B cell (primary cell): Measurements from ENCODE around the gene HOGA1. TPM values are rescaled to one million over a fixed set of nuclear protein-coding genes. Genes with fewer than 3 reads are reported as not detected.

Experiments
- ATAC-seq: fragments of 200-7000 bp; cut with Tn5 transposase; one replicate; pipeline ENCODE4 v1.10.0; 2021; ENCODE audit warnings: low read depth, mild to moderate bottlenecking, moderate number of reproducible peaks, moderate library complexity
- CTCF ChIA-PET: fragments of 350-600 bp; sonication (Branson Sonifier 250); formaldehyde crosslinking; loops from one replicate; lab custom pipeline; 2021; ENCODE audit warnings: antibody characterized with exemption, inconsistent platforms; lab: Charles Lee
- POLR2A ChIA-PET: fragments of 350-600 bp; sonication (Branson Sonifier 250); formaldehyde crosslinking; loops from one replicate; lab custom pipeline; 2021; ENCODE audit warnings: antibody characterized with exemption; lab: Charles Lee
- DNase-seq: peaks from one replicate; pipeline ENCODE4 v3.0.0; 2013
- H2AFZ ChIP-seq: 2 replicates; pipeline ENCODE4 v1.6.1; 2012; ENCODE audit warnings: mild to moderate bottlenecking, low read depth, low read length; ENCODE audit not compliant: insufficient read depth, poor library complexity, severe bottlenecking
- H3K27ac ChIP-seq, 2 donors: 1 replicate in 1 of 2; 2 replicates in 1 of 2; pipeline ENCODE4 v1.5.1; 2012 to 2013; ENCODE audit warnings: low read length in 2 of 2, mild to moderate bottlenecking in 2 of 2, moderate library complexity in 1 of 2
- H3K27me3 ChIP-seq, 4 experiments: fragments of 200-600 bp in 1 of 4; sonication (generic) in 1 of 4; replicated peaks in 1 of 4; 1 replicate in 2 of 4; 2 replicates in 2 of 4; pipeline versions ENCODE4 v1.6.1 to v1.7.0; 2013 to 2016; ENCODE audit warnings: low read length in 3 of 4, mild to moderate bottlenecking in 2 of 4, mixed read lengths in 1 of 4, moderate library complexity in 1 of 4; ENCODE audit not compliant: insufficient read depth in 4 of 4, control insufficient read depth in 3 of 4; ENCODE audit errors: control extremely low read depth in 1 of 4
- H3K36me3 ChIP-seq, 2 experiments: replicated peaks in 1 of 2; 1 replicate in 1 of 2; 2 replicates in 1 of 2; pipeline versions ENCODE4 v1.6.1 to v1.7.1; 2013; ENCODE audit warnings: low read length in 1 of 2; ENCODE audit not compliant: insufficient read depth in 2 of 2, control insufficient read depth in 1 of 2; ENCODE audit errors: control extremely low read depth in 1 of 2, extremely low read depth in 1 of 2
- H3K4me1 ChIP-seq, 2 donors: fragments of 200-600 bp in 1 of 2; sonication (generic) in 1 of 2; 1 replicate in 1 of 2; 2 replicates in 1 of 2; pipeline versions ENCODE4 v1.5.1 to v1.6.1; 2013 to 2017; ENCODE audit warnings: low read length in 2 of 2; ENCODE audit not compliant: control insufficient read depth in 2 of 2, insufficient read depth in 2 of 2
- H3K4me2 ChIP-seq: replicated peaks from 2 replicates; pipeline ENCODE3; 2012; ENCODE audit warnings: mild to moderate bottlenecking, low read depth, low read length; ENCODE audit not compliant: poor library complexity, severe bottlenecking
- H3K4me3 ChIP-seq, 5 experiments: fragments of 200-600 bp in 1 of 5; sonication (generic) in 1 of 5; 1 replicate in 3 of 5; 2 replicates in 2 of 5; pipeline versions ENCODE4 v1.5.1 to v1.7.0; 2011 to 2016; ENCODE audit warnings: low read length in 4 of 5, mild to moderate bottlenecking in 4 of 5, low read depth in 2 of 5, control low read depth in 1 of 5, moderate library complexity in 1 of 5; ENCODE audit not compliant: insufficient read depth in 1 of 5; ENCODE audit errors: control extremely low read depth in 1 of 5, extremely low read depth in 1 of 5
- H3K79me2 ChIP-seq: fragments of 200-600 bp; sonication (generic); one replicate; pipeline ENCODE4 v1.6.0; 2016; ENCODE audit warnings: low read length; ENCODE audit not compliant: control insufficient read depth, insufficient read depth
- H3K9ac ChIP-seq: fragments of 200-600 bp; sonication (generic); 2 replicates; pipeline ENCODE4 v1.6.1; 2017; ENCODE audit warnings: mild to moderate bottlenecking, low read length, moderate library complexity
- H3K9me3 ChIP-seq, 3 donors: one replicate each; pipeline versions ENCODE4 v1.6.1 to v1.7.1; 2013; ENCODE audit warnings: low read length in 2 of 3; ENCODE audit not compliant: control insufficient read depth in 2 of 3, insufficient read depth in 1 of 3; ENCODE audit errors: control extremely low read depth in 1 of 3
- H4K20me1 ChIP-seq: 2 replicates; pipeline ENCODE4 v1.6.0; 2012; ENCODE audit warnings: mild to moderate bottlenecking, low read length; ENCODE audit not compliant: insufficient read depth, control insufficient read depth, poor library complexity, severe bottlenecking
- H3K27ac Mint-ChIP-seq: one replicate; pipeline ENCODE4 v1.8.0; 2021; ENCODE audit warnings: mixed read lengths
- H3K27me3 Mint-ChIP-seq: one replicate; pipeline ENCODE4 v1.8.0; 2021; ENCODE audit warnings: mixed read lengths
- H3K4me1 Mint-ChIP-seq: one replicate; pipeline ENCODE4 v1.8.0; 2021; ENCODE audit warnings: mixed read lengths
- H3K4me3 Mint-ChIP-seq: one replicate; pipeline ENCODE4 v1.8.0; 2021; ENCODE audit warnings: mixed read lengths
- H3K9me3 Mint-ChIP-seq: one replicate; pipeline ENCODE4 v1.8.0; 2022; ENCODE audit warnings: mixed read lengths; ENCODE audit not compliant: insufficient read depth
- CTCF ChIP-seq: fragments of 200-600 bp; IDR thresholded peaks from one replicate; pipeline ENCODE4 v1.8.0; 2022; ENCODE audit warnings: antibody characterized with exemption, mild to moderate bottlenecking
- EZH2 ChIP-seq: IDR thresholded peaks from 2 replicates; pipeline ENCODE4 v1.6.1; 2012; ENCODE audit warnings: borderline replicate concordance, low read depth, mild to moderate bottlenecking, moderate library complexity, low read length; ENCODE audit not compliant: insufficient read depth, poor library complexity, severe bottlenecking
- WGBS: methylation state at CpG from one replicate; pipeline ENCODE4 v1.1.5; 2013; ENCODE audit warnings: missing lambda C conversion rate; ENCODE audit not compliant: insufficient coverage; 5-methylcytosine and 5-hydroxymethylcytosine counted together
- intact Hi-C: fragments of 100-400 bp; cut with micrococcal nuclease; formaldehyde crosslinking; loops from one replicate; pipeline ENCODE4 v1.10.0; 2022
- polyA plus RNA-seq: library from polyadenylated mRNA; depleted of rRNA; stranded (reverse); fragments of >200 nt; gene quantifications from 2 replicates; pipeline ENCODE4 v1.2.3, GENCODE V29; 2012
- total RNA-seq, 2 donors: library from RNA; stranded (reverse); fragments of 120-200 nt in 1 of 2; gene quantifications; 1 replicate in 1 of 2; 2 replicates in 1 of 2; pipeline versions ENCODE4 v1.2.3 to v1.2.4, GENCODE V29; 2013 to 2022

HOGA1 gene
- total and polyA plus RNA-seq, 2 donors (not counting 1 experiment from before 2014, with no cell fraction given) = not detected

- intact Hi-C loops = loop anchor here (1.0 to 2.0 kb wide), 4 partner anchors 36 to 239 kb away; partner anchors contain the start of genes AVPI1, RRP12 and ZFYVE27
- peak within 1 kb of the TSS; percentile 85 for H3K9ac ChIP-seq
- Mint-ChIP-seq H3K9me3 (no peaks in the 10 kb centered on the region), H3K27ac (peak within 1 kb of the TSS; percentile 97), H3K4me3 (peak within 1 kb of the TSS; percentile 99), H3K27me3 (no peaks in the 10 kb centered on the region), H3K4me1 (peaks cover 22% of the 10 kb centered on the region)
- peak within 1 kb of the TSS; percentile 70 to 86 for H3K27ac ChIP-seq
- peak within 1 kb of the TSS; percentile 99 for H3K4me2 ChIP-seq
- peaks cover 8 to 18% of the 10 kb centered on the region in 2 donors for H3K4me1 ChIP-seq
- peaks cover 34% of the 10 kb centered on the region for H3K79me2 ChIP-seq
- CTCF ChIA-PET = no interaction called here
- no peaks in the 10 kb centered on the region for H3K9me3 ChIP-seq
- peak; percentile 96 for ATAC-seq
- peak; percentile 99 for DNase-seq
- no peaks in the 10 kb centered on the region for H3K27me3 ChIP-seq
- no peaks in the 10 kb centered on the region for H4K20me1 ChIP-seq
- H3K36me3 ChIP-seq = peaks cover 0 to 11% of the 10 kb centered on the region in 2 experiments
- peak within 1 kb of the TSS; percentile 63 for H2AFZ ChIP-seq
- H3K4me3 ChIP-seq = peak within 1 kb of the TSS; percentile 43 to 84 (median 77)
- POLR2A ChIA-PET = interaction anchor here (0.6 to 1.9 kb wide), 4 partner anchors 9 to 1664 kb away, joined by 3 to 7 read pairs (median 4); partner anchors contain the start of genes R3HCC1L and ZFYVE27
- no peak for TF ChIP-seq EZH2
- TF ChIP-seq CTCF = no peak
- WGBS = 1% methylated on average over 51 of the region's 54 CpGs
Measured at GRCh38 chr10:97640174-97640867, 56.1 kb downstream of the HOGA1 start, which contains the start of gene PI4K2A. PI4K2A (plus strand) TSS chr10:97640671; CDS start chr10:97640743, 72 bp downstream.
